NCI-H1048 (cell line): ENCODE results near the gene FAF2.
"Not testable (repeated sequence)": the region's sequence is repeated elsewhere in the genome, so short reads cannot be mapped to it uniquely, and the experiment has no call there.

Source experiments
- DNase-seq: peaks from one replicate; lab custom pipeline; 2025; lab: John Stamatoyannopoulos, UW

Gene FAF2

GRCh38 chr5:176447978-176448608, at the start of gene FAF2:
Gene FAF2, plus strand, starts transcription at chr5:176448385. Its CDS starts 23 bp downstream, at chr5:176448408.
- DNase-seq = peak; percentile 97

GRCh38 chr5:176400382-176401156, 47.6 kb upstream of the FAF2 start:
- no peak for DNase-seq

DNA sequence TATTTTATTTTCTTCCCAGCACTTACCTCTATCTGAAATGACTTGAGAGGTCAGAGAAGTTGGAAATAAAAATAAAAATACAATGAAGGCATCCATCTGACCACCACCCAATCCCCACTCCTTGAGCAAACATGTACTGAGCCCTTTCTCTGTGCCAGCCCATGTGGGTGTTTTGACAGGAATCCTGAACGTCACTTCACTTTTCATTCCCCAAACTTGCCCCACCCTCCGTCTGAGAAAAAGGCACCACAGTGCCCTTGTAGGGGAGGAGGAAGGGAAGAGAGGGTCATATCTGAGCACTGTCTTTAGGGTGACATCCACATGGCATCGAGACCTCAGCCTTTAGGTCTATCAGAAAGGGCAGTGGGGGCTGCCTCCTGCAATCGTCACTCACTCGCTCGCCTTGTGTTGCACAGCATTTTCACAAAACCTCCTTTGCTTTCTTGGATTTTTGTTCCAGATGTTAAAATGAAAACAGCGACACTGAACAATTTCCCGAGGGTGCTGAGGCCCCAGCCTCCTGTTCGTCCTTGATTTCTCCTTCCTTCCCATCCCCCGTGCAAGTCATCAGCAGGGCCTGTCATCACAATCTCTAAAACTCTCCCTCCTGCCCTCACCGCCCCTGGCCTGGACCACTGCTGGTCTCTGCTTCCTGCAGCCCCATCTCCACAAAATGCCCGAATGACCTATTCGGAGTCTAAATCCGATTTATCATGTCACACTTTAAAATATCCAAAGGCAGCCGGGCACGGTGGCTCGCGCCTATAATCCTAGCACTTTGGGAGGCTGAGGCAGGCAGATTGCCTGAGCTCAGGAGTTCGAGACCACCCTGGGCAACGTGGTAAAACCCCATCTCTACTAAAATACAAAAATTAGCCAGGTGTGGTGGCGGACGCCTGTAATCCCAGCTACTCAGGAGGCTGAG, 46.6 kb upstream of the FAF2 start:
- no peak for DNase-seq

- no peak for DNase-seq
Observed at GRCh38 chr5:176405656-176406435, 42.3 kb upstream of the FAF2 start.

- no peak for DNase-seq
Observed at GRCh38 chr5:176406436-176407052, 41.6 kb upstream of the FAF2 start.

DNA sequence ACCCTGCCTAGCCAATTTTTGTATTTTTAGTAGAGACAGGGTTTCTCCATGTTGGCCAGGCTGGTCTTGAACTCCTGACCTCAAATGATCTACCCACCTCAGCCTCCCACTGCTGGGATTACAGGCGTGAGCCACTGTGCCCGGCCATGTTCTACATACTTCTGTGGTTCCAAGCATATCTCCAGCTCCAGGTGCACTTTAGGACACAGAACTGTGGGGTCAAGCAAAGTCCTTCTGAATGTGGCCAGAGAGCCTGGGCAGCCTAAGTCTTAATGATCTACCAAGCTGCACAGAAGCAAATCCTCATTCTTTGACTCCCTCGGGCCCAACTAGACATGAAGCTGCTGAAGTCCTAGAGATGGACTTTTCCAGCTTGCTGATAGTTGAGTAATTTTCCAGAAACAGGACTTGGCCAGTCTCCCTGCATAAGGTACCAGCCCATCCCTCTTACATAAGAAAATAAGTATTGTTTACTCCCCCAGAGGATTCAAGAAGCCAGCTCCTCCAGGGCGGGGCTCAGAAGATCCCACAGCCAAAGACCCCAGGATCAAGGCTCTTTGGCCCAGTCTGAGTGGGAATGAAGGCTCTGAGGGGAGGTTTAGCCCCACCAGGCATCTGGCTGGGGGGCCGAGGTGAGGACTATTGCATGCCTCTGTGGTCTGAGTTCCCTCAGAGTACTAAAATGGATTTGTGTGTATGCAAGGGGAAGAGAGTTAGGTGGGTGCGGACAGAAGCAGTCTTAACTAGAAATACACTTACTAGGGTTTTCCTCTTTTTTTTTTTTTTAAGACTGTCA, 40.5 kb upstream of the FAF2 start:
- DNase-seq = no peak

DNA sequence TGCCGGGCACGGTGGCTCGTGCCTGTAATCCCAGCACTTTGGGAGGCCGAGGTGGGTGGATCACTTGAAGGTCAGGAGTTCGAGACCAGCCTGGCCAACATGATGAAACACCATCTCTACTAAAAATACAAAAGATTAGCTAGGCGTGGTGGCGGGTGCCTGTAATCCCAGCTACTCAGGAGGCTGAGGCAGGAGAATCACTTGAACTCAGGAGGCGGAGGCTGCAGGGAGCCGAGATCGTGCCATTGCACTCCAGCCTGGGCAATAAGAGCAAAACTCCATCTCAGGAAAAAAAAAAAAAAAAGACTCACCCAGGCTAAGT, 40.0 kb upstream of the FAF2 start:
- DNase-seq = not testable (repeated sequence)

DNA sequence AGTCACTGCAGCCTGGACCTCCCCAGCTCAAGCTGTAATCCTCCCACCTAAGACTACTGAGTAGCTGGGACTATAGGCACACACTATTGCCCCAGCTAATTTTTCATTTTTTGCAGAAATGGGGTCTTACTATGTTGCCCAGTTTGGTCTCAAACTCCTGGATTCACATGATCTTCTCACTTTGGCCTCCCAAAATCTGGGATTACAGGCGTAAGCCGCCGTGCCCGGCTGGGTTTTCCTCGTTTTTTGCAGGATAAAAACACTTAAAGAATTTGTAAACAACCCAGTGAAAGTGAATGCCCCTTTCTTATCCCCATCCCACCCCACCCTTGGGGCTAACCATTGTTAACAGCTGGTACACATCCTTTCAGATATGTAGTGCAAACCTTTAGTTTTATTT, 39.6 kb upstream of the FAF2 start:
- no peak for DNase-seq

GRCh38 chr5:176409765-176410164, 38.4 kb upstream of the FAF2 start:
- DNase-seq = no peak

- DNase-seq = no peak
Observed at GRCh38 chr5:176410486-176411180, 37.6 kb upstream of the FAF2 start.

- no peak for DNase-seq
Observed at GRCh38 chr5:176412517-176413254, 35.5 kb upstream of the FAF2 start.

GRCh38 chr5:176413255-176413565, 35.0 kb upstream of the FAF2 start:
- no peak for DNase-seq

GRCh38 chr5:176413709-176414191, 34.4 kb upstream of the FAF2 start:
- no peak for DNase-seq

DNA sequence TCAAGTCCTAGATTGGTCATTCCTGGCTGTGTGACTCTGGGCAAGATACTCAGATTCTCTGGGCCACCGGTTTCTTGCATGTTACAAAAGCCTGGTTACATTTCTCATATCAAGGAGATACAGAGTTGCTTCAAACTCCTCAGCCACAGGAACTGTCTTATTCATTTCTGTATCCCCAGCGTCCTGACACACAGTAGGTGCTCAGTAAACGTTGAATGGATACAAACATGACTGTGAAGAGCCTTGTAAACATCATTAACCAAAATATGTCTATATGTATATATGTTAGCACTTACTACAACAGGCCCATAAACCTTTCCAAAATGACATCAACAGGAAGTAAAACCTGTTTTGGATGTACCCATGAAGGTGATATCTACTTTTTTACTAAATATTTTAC, 33.5 kb upstream of the FAF2 start:
- no peak for DNase-seq

GRCh38 chr5:176415240-176415951, 32.8 kb upstream of the FAF2 start:
- DNase-seq = no peak

DNA sequence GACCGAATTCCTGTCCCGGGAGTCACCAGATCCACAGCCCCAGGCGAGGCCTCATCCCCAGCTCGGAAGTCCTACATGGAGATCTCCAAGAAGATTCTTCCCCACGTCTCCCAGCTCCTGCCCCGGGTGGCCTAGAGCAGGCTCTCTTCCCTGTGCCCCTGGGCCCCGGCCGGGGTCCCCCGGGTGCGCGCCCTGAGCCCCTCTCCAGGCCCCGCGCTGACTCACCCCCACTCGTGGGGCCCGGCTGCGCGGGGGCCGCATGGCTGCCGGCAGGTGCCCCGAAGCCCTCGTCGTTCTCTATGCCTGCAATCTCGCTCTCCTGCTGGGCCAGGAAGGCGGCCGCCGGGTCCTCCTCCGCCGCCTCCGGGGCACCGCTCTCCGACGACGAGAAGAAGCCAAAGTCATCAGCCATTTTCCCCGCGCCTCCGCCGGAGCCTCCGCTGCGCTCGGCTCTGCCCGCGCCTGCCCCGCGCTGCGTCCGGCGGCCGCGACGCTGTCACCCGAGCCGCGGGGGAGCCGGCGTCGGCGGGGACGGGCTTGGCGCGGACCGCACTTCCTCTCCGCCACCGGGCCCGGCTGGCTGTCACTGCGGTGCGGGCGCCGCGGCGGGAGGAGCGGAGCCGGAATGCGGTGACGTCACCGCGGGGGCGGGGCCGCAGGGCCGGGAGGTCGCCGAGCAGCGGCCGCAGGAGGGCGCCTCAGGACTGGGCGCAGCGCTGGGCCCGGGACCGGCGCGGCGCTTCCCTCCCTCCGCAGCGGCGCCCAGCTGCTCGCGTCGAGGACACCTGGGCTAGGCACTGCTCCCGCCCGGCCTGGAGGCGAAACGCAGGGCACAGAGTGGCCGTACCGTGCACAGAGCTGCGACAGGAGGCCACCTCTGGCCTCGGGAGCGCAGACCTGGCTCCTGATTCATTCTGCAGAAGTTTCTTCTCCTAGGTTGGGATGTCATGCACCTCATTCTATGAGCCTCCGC, 31.9 kb upstream of the FAF2 start, which contains the start of gene CLTB:
Gene CLTB (minus strand): TSS at position 588 of the 973 bp plus-strand sequence. CDS start 176 bp downstream, at position 412.
- DNase-seq = peak; percentile 53

GRCh38 chr5:176416965-176417364, 31.2 kb upstream of the FAF2 start:
- no peak for DNase-seq
